ENCODE results near the gene LAMTOR4. TPM values are rescaled to one million over a fixed set of nuclear protein-coding genes. Genes with fewer than 3 reads are reported as not detected.
A peak's percentile ranks its signal among the peaks of the same experiment; 100 is the strongest.

Gene LAMTOR4
- total and polyA plus RNA-seq, 2 donors (not counting 1 experiment from before 2014, with no cell fraction given) = 214 to 448 TPM

DNA sequence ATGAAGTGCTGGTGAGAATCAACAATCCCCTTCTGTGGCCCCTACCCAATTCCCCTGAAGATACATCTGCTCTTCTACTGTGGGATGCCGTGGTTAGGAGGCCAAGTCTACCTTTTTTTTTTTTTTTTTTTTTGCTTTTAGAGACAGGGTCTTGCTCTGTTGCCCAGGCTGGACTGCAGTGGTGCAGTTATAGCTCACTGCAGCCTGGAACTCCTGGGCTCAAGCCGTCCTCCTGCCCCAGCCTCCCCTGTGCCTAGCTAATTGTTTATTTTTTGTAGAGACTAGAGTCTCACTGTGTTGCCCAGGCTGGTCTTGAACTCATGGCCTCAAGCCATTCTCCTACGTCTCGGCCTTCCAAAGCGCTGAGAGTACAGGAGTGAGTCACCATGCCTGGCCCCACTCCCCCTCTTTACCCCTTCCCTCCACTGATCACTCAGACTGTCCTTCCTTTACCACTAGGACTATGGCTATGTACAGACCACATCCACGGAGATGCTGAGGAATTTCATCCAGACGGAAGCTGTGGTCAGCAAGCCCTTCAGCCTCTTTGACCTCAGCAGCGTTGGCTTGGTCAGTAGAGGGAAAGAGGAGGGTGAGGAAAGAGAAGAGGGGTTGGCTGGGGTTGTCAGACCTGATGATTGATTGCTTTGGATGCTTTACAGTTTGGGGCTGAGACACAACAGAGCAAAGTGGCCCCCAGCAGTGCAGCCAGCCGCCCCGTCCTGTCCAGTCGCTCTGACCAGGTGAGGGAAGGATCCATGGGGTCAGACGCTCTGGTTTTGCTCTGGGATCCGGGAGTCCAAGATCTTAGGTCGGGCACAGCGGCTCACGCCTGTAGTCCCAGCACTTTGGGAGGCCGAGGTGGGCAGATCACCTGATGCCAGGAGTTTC is 45.5 kb upstream of the LAMTOR4 start:
- Histone ChIP-seq H2AFZ (ENCODE audit: insufficient read depth, low read depth, low read length, poor library complexity, severe bottlenecking) (no peak overlapping the region), H3K9me3 (ENCODE audit: control extremely low read depth in 1 of 3, control insufficient read depth in 2 of 3, insufficient read depth in 1 of 3, low read length in 2 of 3) (no peaks in the 10 kb centered on the region), H3K27ac (ENCODE audit: low read length in 2 of 2) (no peak overlapping the region), H4K20me1 (ENCODE audit: control insufficient read depth, insufficient read depth, low read length, poor library complexity, severe bottlenecking) (peaks cover 10% of the 10 kb centered on the region), H3K4me1 (ENCODE audit: control insufficient read depth in 2 of 2, insufficient read depth in 2 of 2, low read length in 2 of 2) (peaks cover 13 to 24% of the 10 kb centered on the region in 2 donors), H3K4me3 (ENCODE audit: control extremely low read depth in 1 of 5, extremely low read depth in 1 of 5, insufficient read depth in 1 of 5, low read depth in 2 of 5, low read length in 4 of 5) (no peak overlapping the region), H3K36me3 (replicated peaks in 1 of 2; ENCODE audit: control extremely low read depth in 1 of 2, control insufficient read depth in 1 of 2, extremely low read depth in 1 of 2, insufficient read depth in 2 of 2, low read length in 1 of 2) (peaks cover under 1 to 29% of the 10 kb centered on the region in 2 experiments), H3K27me3 (replicated peaks in 1 of 4; ENCODE audit: control extremely low read depth in 1 of 4, control insufficient read depth in 3 of 4, insufficient read depth in 4 of 4, low read length in 3 of 4) (no peaks in the 10 kb centered on the region), H3K9ac (ENCODE audit: low read length) (no peak overlapping the region), H3K4me2 (replicated peaks; ENCODE audit: low read depth, low read length, poor library complexity, severe bottlenecking) (no peak overlapping the region), H3K79me2 (ENCODE audit: control insufficient read depth, insufficient read depth, low read length) (peaks cover 25% of the 10 kb centered on the region)
- Mint-ChIP-seq H3K27ac (no peak overlapping the region), H3K4me3 (peak overlapping the region; percentile 83), H3K9me3 (ENCODE audit: insufficient read depth) (no peaks in the 10 kb centered on the region), H3K4me1 (peaks cover 30% of the 10 kb centered on the region), H3K27me3 (no peaks in the 10 kb centered on the region)
- intact Hi-C loops (cut with micrococcal nuclease) = no loop called here
- 96% methylated on average over 15 of the region's 17 CpGs for WGBS (ENCODE audit: insufficient coverage)
- TF ChIP-seq, protein P1, sequence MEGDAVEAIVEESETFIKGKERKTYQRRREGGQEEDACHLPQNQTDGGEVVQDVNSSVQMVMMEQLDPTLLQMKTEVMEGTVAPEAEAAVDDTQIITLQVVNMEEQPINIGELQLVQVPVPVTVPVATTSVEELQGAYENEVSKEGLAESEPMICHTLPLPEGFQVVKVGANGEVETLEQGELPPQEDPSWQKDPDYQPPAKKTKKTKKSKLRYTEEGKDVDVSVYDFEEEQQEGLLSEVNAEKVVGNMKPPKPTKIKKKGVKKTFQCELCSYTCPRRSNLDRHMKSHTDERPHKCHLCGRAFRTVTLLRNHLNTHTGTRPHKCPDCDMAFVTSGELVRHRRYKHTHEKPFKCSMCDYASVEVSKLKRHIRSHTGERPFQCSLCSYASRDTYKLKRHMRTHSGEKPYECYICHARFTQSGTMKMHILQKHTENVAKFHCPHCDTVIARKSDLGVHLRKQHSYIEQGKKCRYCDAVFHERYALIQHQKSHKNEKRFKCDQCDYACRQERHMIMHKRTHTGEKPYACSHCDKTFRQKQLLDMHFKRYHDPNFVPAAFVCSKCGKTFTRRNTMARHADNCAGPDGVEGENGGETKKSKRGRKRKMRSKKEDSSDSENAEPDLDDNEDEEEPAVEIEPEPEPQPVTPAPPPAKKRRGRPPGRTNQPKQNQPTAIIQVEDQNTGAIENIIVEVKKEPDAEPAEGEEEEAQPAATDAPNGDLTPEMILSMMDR (IDR thresholded peaks at IDR 0.05) = no peak
- no peak for TF ChIP-seq EZH2 (IDR thresholded peaks at IDR 0.05; ENCODE audit: borderline replicate concordance, insufficient read depth, low read depth, low read length, poor library complexity, severe bottlenecking)
- POLR2A ChIA-PET = no interaction called here
- CTCF ChIA-PET = interaction anchor here (0.7 to 5.3 kb wide), 4 partner anchors 13 to 28 kb away, joined by 3 to 43 read pairs (median 16); partner anchors contain the start of genes CNPY4 and MBLAC1
- DNase-seq (no peak), ATAC-seq (ENCODE audit: low read depth) (no peak)

DNA sequence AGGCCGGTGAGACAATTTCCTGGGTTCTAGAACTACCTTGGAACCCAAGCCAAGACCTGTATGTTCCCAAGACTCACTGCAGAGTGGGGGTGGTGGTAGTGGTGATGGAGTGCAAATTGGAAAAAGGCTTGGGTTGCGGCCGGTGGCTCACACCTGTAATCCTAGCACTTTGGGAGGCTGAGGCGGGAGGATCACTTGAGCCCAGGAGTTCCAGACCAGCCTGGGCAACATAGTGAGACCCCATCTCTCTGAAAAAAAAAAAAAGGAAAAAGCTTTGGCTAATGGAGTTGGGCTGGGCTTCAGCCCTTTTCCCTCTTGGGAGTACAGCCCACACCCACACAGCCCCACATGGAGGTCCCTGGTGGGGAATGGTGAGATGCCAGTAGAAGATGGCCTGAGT is 43.2 kb upstream of the LAMTOR4 start:
- TF ChIP-seq EZH2 (IDR thresholded peaks at IDR 0.05; ENCODE audit: borderline replicate concordance, insufficient read depth, low read depth, low read length, poor library complexity, severe bottlenecking) = no peak
- TF ChIP-seq, protein P1 (IDR thresholded peaks at IDR 0.05) = no peak
- Histone ChIP-seq H3K9me3 (ENCODE audit: control extremely low read depth in 1 of 3, control insufficient read depth in 2 of 3, insufficient read depth in 1 of 3, low read length in 2 of 3) (no peaks in the 10 kb centered on the region), H3K4me2 (replicated peaks; ENCODE audit: low read depth, low read length, poor library complexity, severe bottlenecking) (no peak overlapping the region), H3K9ac (ENCODE audit: low read length) (no peak overlapping the region), H4K20me1 (ENCODE audit: control insufficient read depth, insufficient read depth, low read length, poor library complexity, severe bottlenecking) (no peaks in the 10 kb centered on the region), H3K4me3 (ENCODE audit: control extremely low read depth in 1 of 5, extremely low read depth in 1 of 5, insufficient read depth in 1 of 5, low read depth in 2 of 5, low read length in 4 of 5) (no peak overlapping the region), H3K27ac (ENCODE audit: low read length in 2 of 2) (no peak overlapping the region), H3K36me3 (replicated peaks in 1 of 2; ENCODE audit: control extremely low read depth in 1 of 2, control insufficient read depth in 1 of 2, extremely low read depth in 1 of 2, insufficient read depth in 2 of 2, low read length in 1 of 2) (peaks cover 0 to 26% of the 10 kb centered on the region in 2 experiments), H3K27me3 (replicated peaks in 1 of 4; ENCODE audit: control extremely low read depth in 1 of 4, control insufficient read depth in 3 of 4, insufficient read depth in 4 of 4, low read length in 3 of 4) (no peaks in the 10 kb centered on the region), H2AFZ (ENCODE audit: insufficient read depth, low read depth, low read length, poor library complexity, severe bottlenecking) (no peak overlapping the region), H3K4me1 (ENCODE audit: control insufficient read depth in 2 of 2, insufficient read depth in 2 of 2, low read length in 2 of 2) (peaks cover 4 to 9% of the 10 kb centered on the region in 2 donors), H3K79me2 (ENCODE audit: control insufficient read depth, insufficient read depth, low read length) (peaks cover 4% of the 10 kb centered on the region)
- ChIA-PET POLR2A (interaction anchor here (0.7 kb wide), 1 partner anchor 8 kb away, joined by 3 read pairs; no protein-coding TSS in a partner anchor), CTCF (no interaction called here)
- Mint-ChIP-seq H3K27ac (no peak overlapping the region), H3K27me3 (no peaks in the 10 kb centered on the region), H3K4me3 (no peak overlapping the region), H3K4me1 (peaks cover 10% of the 10 kb centered on the region), H3K9me3 (ENCODE audit: insufficient read depth) (no peaks in the 10 kb centered on the region)
- DNase-seq (no peak), ATAC-seq (ENCODE audit: low read depth) (no peak)
- intact Hi-C loops (cut with micrococcal nuclease) = no loop called here
- WGBS (ENCODE audit: insufficient coverage) = no CpG with 5 or more reads among the region's 4 CpGs
